CD14-positive monocyte (primary cell): Measurements from ENCODE around the gene PCED1B. TPM values are rescaled to one million over a fixed set of nuclear protein-coding genes. Genes with fewer than 3 reads are reported as not detected.

ENCODE experiments used
- DNase-seq, 3 donors: peaks; one replicate each; pipeline ENCODE4 v3.0.0-alpha.2; 2011 to 2022
- H2AFZ ChIP-seq: 2 replicates; pipeline ENCODE4 v1.6.0; 2012; ENCODE audit warnings: mild to moderate bottlenecking, low read depth, low read length, inconsistent platforms; ENCODE audit not compliant: insufficient read depth, poor library complexity, severe bottlenecking
- H3K27ac ChIP-seq, 2 donors: 1 replicate in 1 of 2; 2 replicates in 1 of 2; pipeline ENCODE4 v1.5.1; 2012 to 2013; ENCODE audit warnings: low read length in 2 of 2, control low read depth in 1 of 2, inconsistent platforms in 1 of 2, low read depth in 1 of 2, mild to moderate bottlenecking in 1 of 2
- H3K27me3 ChIP-seq, 2 donors: one replicate each; pipeline versions ENCODE4 v1.6.0 to v1.6.1; 2011 to 2013; ENCODE audit warnings: low read length in 2 of 2; ENCODE audit not compliant: control insufficient read depth in 2 of 2, insufficient read depth in 2 of 2
- H3K36me3 ChIP-seq, 2 donors: replicated peaks in 1 of 2; 1 replicate in 1 of 2; 2 replicates in 1 of 2; pipeline versions ENCODE4 v1.5.1 to v1.6.1; 2012 to 2013; ENCODE audit warnings: low read length in 2 of 2, control low read depth in 1 of 2, inconsistent platforms in 1 of 2, mild to moderate bottlenecking in 1 of 2; ENCODE audit not compliant: insufficient read depth in 2 of 2, control insufficient read depth in 1 of 2
- H3K4me1 ChIP-seq, 2 donors: 1 replicate in 1 of 2; 2 replicates in 1 of 2; pipeline versions ENCODE4 v1.5.1 to v1.6.1; 2012 to 2013; ENCODE audit warnings: low read length in 2 of 2, control low read depth in 1 of 2, inconsistent platforms in 1 of 2, mild to moderate bottlenecking in 1 of 2, moderate library complexity in 1 of 2; ENCODE audit not compliant: insufficient read depth in 2 of 2, control insufficient read depth in 1 of 2
- H3K4me2 ChIP-seq: replicated peaks from 2 replicates; pipeline ENCODE3; 2012; ENCODE audit warnings: low read length, moderate library complexity, mild to moderate bottlenecking; ENCODE audit not compliant: poor library complexity, severe bottlenecking; ENCODE audit errors: extremely low read depth
- H3K4me3 ChIP-seq, 3 experiments: fragments of 200-600 bp in 1 of 3; sonication (generic) in 1 of 3; replicated peaks in 1 of 3; 1 replicate in 2 of 3; 2 replicates in 1 of 3; pipeline ENCODE4 v1.5.1; 2011 to 2013; ENCODE audit warnings: low read length in 3 of 3, mild to moderate bottlenecking in 3 of 3, control low read depth in 2 of 3, low read depth in 2 of 3, inconsistent platforms in 1 of 3, moderate library complexity in 1 of 3
- H3K79me2 ChIP-seq: 2 replicates; pipeline ENCODE4 v1.6.0; 2012; ENCODE audit warnings: mild to moderate bottlenecking, control low read depth, inconsistent platforms, low read length, moderate library complexity; ENCODE audit not compliant: insufficient read depth
- H3K9ac ChIP-seq: 2 replicates; pipeline ENCODE4 v1.6.0; 2017; ENCODE audit warnings: low read length, mild to moderate bottlenecking; ENCODE audit not compliant: insufficient read depth, poor library complexity, severe bottlenecking
- H3K9me3 ChIP-seq, 2 donors: replicated peaks in 1 of 2; 1 replicate in 1 of 2; 2 replicates in 1 of 2; pipeline versions ENCODE4 v1.5.1 to v1.6.1; 2012 to 2013; ENCODE audit warnings: low read length in 2 of 2, control low read depth in 1 of 2; ENCODE audit not compliant: control insufficient read depth in 1 of 2, insufficient read depth in 1 of 2
- H4K20me1 ChIP-seq: 2 replicates; pipeline ENCODE4 v1.6.0; 2012; ENCODE audit warnings: mild to moderate bottlenecking, low read length, control low read depth, moderate library complexity; ENCODE audit not compliant: insufficient read depth
- H3K27ac Mint-ChIP-seq, 7 donors: one replicate each; pipeline ENCODE4 v1.8.0; 2020; ENCODE audit warnings: mild to moderate bottlenecking in 7 of 7, mixed read lengths in 7 of 7, moderate library complexity in 6 of 7, inconsistent platforms in 2 of 7
- H3K27me3 Mint-ChIP-seq, 3 donors: one replicate each; pipeline ENCODE4 v1.8.0; 2021 to 2022; ENCODE audit warnings: low read depth in 3 of 3, mild to moderate bottlenecking in 3 of 3, mixed read lengths in 3 of 3, moderate library complexity in 3 of 3, inconsistent platforms in 1 of 3
- H3K36me3 Mint-ChIP-seq, 2 donors: one replicate each; pipeline ENCODE4 v1.8.0; 2020; ENCODE audit warnings: mixed read lengths in 2 of 2, inconsistent platforms in 1 of 2, mild to moderate bottlenecking in 1 of 2
- H3K4me1 Mint-ChIP-seq: one replicate; pipeline ENCODE4 v1.8.0; 2020; ENCODE audit warnings: mild to moderate bottlenecking, mixed read lengths
- H3K4me3 Mint-ChIP-seq, 2 donors: one replicate each; pipeline ENCODE4 v1.8.0; 2020; ENCODE audit warnings: mild to moderate bottlenecking in 2 of 2, mixed read lengths in 2 of 2, moderate library complexity in 1 of 2
- H3K9me3 Mint-ChIP-seq, 7 donors: one replicate each; pipeline ENCODE4 v1.8.0; 2020 to 2022; ENCODE audit warnings: mixed read lengths in 7 of 7, mild to moderate bottlenecking in 6 of 7, moderate library complexity in 6 of 7, inconsistent platforms in 2 of 7
- CTCF ChIP-seq: fragments of 200-600 bp; IDR thresholded peaks from one replicate; pipeline ENCODE4 v1.8.0; 2022; ENCODE audit warnings: antibody characterized with exemption, mild to moderate bottlenecking
- WGBS: methylation state at CpG from one replicate; pipeline ENCODE4 v1.1.5; 2013; ENCODE audit warnings: missing lambda C conversion rate; ENCODE audit not compliant: insufficient coverage; 5-methylcytosine and 5-hydroxymethylcytosine counted together
- intact Hi-C, 2 donors: fragments of 100-400 bp; cut with micrococcal nuclease; formaldehyde crosslinking; loops; one replicate each; pipeline versions ENCODE4 v1.15.0 to v1.15.1; 2023
- polyA plus RNA-seq, 3 donors: library from polyadenylated mRNA; depleted of rRNA in 1 of 3; unstranded in 2 of 3; stranded (reverse) in 1 of 3; fragments of 300-500 nt in 2 of 3; fragments of >200 nt in 1 of 3; fragmentation: Illumina TruSeq in 2 of 3; gene quantifications; 1 replicate in 2 of 3; 2 replicates in 1 of 3; pipeline ENCODE4 v1.2.3, GENCODE V29; 2012 to 2021

Gene PCED1B
- polyA plus RNA-seq, 3 donors: 0.10 to 0.65 TPM; not detected in 1

- Mint-ChIP-seq H3K4me3 (no peak overlapping the region), H3K27ac (no peak overlapping the region), H3K9me3 (peaks cover 0 to 11% (median 0%) of the 10 kb centered on the region in 7 donors), H3K4me1 (no peaks in the 10 kb centered on the region), H3K36me3 (no peaks in the 10 kb centered on the region), H3K27me3 (peaks cover 0 to 2% (median 2%) of the 10 kb centered on the region in 3 donors)
- DNase-seq: no peak
- 96% methylated on average over 2 of the region's 2 CpGs for WGBS
- Histone ChIP-seq H3K4me2 (no peak overlapping the region), H4K20me1 (no peaks in the 10 kb centered on the region), H3K4me3 (no peak overlapping the region), H3K4me1 (no peaks in the 10 kb centered on the region), H3K27ac (no peak overlapping the region), H2AFZ (no peak overlapping the region), H3K27me3 (no peaks in the 10 kb centered on the region), H3K79me2 (no peaks in the 10 kb centered on the region), H3K9ac (no peak overlapping the region), H3K36me3 (no peaks in the 10 kb centered on the region), H3K9me3 (no peaks in the 10 kb centered on the region)
- TF ChIP-seq CTCF: no peak
- intact Hi-C loops: no loop called here
Measured at GRCh38 chr12:47242426-47242825, 163.0 kb downstream of the PCED1B start.

DNA sequence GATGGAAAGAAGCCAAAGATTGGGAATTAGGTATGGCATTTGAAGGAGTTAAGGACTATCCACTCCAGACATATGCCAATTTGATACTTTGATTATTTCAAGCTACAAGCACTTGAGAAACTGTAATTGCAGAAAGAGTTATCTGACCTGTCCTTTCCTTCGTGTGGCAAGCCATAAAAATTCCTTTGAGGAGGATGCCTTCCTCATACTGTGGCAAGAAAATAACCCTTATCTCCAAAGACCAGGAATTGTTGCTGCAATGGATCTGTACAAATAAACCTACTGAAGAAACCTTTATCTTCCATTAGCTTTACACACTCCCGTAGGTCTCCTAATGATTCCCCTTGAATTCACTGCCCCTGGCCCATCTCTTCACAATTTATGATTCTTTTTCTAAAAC lies 165.4 kb downstream of the PCED1B start:
- no peaks in the 10 kb centered on the region for H4K20me1 ChIP-seq
- no peak for TF ChIP-seq CTCF
- no peak overlapping the region for H3K4me3 ChIP-seq
- intact Hi-C loops: no loop called here
- H3K9ac ChIP-seq: no peak overlapping the region
- no peaks in the 10 kb centered on the region for H3K36me3 ChIP-seq
- H3K27me3 ChIP-seq: no peaks in the 10 kb centered on the region
- Mint-ChIP-seq H3K4me1 (no peaks in the 10 kb centered on the region), H3K36me3 (no peaks in the 10 kb centered on the region), H3K4me3 (no peak overlapping the region), H3K9me3 (peaks cover 0 to 6% (median 0%) of the 10 kb centered on the region in 7 donors), H3K27me3 (peaks cover 0 to 2% (median 2%) of the 10 kb centered on the region in 3 donors), H3K27ac (no peak overlapping the region)
- H2AFZ ChIP-seq: no peak overlapping the region
- H3K27ac ChIP-seq: no peak overlapping the region
- H3K4me1 ChIP-seq: no peaks in the 10 kb centered on the region
- DNase-seq: no peak
- WGBS: 89% methylated on average over 2 of the region's 2 CpGs
- H3K79me2 ChIP-seq: no peaks in the 10 kb centered on the region
- no peaks in the 10 kb centered on the region for H3K9me3 ChIP-seq
- no peak overlapping the region for H3K4me2 ChIP-seq
